Left forelimb (tissue), 1 donor: ENCODE data around the gene CHST12.

ENCODE experiments used
- DNase-seq: peaks from one replicate; pipeline ENCODE4 v3.0.0-alpha.2; 2018; ENCODE audit warnings: low spot score

Gene CHST12

DNA sequence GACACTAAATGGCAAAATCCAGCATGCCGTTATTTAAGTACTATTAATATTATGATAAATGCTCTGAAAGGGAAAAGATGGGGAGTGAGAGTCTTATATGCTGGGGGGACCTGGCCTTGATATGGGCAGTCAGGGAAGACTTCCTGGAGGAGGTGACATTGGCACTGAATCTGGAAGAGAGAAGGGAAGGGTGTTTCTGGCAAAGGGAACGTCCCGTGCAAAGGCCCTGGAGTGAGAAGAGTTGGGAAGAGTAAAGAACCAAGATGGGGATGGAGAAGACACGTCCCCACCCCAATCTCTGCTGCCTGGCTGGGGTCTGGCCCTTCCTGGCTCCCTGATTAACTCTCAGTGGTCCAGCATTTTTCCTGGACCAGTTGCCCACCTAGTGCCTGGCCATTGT lies 77.8 kb downstream of the CHST12 start:
- no peak for DNase-seq

GRCh38 chr7:2482725-2483451 lies 79.5 kb downstream of the CHST12 start:
- no peak for DNase-seq

DNA sequence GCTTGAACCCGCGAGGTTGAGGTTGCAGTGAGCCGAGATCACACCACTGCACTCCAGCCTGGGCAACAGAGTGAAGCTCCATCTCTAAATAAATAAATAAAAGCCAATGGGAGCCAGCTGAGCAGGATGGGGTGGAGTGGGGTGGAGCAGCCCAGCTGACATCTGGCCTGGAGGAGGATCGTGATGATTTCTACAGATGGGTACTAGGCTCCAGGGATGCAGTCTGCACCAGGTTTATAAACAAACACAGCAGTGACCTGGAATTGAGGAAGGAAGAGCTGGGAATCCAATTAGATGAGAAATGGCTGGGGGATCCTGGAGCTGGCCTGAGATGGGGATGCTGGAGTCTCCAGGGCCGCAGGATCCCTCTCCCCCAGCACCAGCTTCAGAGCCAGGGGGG lies 80.1 kb downstream of the CHST12 start:
- no peak for DNase-seq

- DNase-seq = no peak
Measured at GRCh38 chr7:2484868-2485267, 81.5 kb downstream of the CHST12 start.

DNA sequence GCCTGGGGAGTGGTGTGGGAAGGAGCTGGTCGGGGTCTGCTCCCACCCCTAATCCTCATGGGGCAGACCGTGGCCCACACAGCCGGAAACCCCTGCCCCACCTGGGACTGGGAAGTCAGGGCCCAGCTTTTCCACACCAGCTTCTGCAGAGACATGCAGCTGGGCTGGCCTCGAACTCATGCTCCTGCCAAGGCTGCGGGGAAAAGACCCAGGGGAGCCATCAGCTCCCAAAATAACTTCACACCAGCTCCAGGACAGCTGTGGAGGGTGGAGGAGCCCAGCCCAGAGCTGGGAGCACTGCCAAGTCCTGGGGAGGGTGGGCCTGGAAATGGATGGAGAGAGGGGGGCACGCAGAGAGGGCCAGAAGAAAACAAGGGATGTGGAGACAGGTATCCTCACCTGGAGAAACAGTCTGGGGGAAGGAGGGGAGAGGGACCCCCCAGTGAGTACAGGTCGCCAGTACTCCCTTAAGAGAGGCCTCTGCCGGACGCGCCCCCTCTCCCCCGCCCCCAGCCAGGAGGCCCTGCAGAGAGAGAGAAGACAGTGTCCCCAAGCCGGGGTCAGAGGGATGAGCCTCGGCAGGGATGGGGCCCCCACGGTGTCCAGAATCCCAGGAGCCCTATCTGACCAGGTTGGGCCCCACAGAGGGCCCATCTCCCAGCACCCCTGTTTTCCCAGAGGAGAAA lies 84.3 kb downstream of the CHST12 start:
- peak; percentile 91 for DNase-seq

DNA sequence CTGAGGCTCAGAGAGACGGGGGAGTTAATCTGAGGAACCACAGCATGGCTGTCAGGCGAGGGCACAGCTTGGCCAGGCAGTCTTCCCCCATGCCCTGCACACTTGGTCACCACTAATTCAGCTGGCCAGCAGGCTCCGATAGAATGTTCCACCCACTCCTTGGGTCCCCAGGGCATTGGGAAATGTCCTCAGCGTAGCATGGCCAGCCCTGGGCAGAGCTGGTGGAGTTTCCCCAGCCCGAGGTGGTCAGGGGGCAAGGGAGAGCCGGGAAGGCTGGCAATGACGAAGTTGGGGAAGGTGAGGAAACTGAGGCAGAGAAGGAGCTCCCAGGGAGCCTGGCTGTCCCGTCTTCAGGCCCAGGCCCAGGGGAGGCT lies 84.8 kb downstream of the CHST12 start:
- DNase-seq = no peak

DNA sequence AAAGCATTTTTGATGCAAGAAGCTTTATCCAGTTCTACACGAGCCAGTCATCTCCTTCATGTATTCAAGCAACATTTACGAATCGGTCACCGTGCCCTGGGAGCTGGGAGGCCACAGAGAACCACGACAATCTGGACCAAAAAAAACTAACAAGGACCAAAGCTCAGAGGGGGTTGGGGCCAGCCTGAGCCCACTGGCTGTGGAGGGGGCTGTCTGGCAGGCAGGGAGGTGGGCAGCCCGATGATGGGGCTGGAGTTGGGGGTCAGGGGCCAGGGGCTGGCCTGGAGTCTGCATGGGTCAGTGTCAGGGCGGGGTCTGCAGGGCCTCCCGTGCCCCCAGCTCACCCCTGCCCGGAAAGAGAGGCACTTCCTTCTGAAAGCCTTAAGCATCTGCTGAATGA lies 85.3 kb downstream of the CHST12 start:
- DNase-seq = no peak

DNA sequence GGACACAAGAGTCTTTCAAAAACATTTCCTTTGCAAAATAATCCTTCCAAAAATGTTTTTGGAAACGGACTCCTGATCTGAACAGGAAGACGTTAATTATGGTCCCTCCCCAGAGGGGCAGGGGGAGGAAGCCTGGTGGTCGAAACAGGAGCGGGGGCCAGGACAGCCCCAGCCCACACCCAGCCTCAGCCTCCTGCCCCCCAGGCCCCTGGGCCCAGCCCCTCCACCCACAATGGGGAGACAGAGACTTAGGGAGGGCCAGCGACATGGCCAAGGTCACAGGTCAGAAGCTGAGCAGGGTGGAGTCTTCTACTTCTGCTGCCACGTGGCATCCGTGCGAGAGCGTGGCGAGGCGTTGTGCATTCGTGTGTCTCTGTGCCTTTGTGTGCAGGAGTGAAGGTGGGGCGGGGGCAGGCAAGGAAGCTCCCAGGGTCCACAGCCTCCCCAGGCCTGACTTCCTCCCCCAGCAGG lies 86.8 kb downstream of the CHST12 start:
- no peak for DNase-seq

DNA sequence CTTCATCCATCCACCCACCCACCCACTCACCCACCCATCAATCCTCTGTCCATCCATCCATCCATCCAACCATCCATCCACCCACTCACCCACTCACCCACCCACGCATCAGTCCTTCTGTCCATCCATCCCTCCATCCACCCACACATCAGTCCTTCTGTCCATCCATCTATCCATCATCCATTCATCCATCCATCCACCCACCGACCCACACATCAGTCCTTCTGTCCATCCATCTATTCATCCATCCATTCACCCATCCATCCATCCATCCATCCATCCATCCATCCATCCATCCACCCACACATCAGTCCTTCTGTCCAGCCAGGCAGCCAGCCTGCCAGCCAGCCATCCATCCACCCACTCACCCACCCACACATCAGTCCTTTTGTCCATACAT lies 88.6 kb downstream of the CHST12 start:
- DNase-seq = no peak

DNA sequence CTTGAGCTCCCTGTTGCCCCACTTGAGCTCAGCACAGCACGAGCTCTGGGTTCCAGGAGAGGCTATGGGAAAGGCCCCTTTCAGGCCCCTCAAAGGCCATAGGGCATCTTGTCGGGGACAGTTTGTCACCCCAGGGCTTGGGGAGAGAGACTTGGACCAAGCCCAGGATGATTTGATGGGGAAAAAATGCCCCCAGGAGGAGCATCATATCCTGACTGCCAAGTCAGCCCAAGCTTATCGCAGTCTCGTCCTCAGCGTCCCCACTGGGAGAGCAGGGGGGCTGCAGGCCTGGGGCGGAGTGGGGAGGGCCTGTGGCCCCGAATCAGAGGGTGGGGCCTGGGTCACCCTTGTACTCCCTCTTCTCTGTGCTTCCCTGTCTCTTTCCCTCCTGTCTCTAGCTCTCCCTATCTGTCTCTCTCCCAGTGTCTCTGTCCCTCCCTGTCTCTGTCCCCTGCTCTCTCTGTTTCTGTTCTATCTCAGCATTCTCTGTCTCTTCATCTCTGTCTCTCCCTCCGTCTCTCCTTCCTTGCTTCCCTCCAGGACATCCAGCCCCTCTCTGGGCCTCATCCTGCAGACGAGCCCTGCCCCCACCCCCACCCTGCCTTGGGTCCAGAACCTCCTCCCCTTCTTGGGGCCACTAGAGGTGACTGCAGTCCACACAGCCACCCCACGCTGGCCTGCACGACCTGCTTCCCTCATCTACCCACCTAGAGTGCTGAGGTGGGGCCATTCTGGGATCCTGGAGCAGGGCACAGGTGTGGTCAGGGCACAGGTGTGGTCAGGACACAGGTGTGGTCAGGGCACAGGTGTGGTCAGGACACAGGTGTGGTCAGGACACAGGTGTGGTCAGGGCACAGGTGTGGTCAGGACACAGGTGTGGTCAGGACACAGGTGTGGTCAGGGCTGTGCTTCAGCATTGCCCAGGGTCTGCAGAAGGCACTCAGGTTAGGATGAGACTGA lies 90.1 kb downstream of the CHST12 start:
- DNase-seq = no peak

- no peak for DNase-seq
Measured at GRCh38 chr7:2494191-2495130, 91.0 kb downstream of the CHST12 start.

DNA sequence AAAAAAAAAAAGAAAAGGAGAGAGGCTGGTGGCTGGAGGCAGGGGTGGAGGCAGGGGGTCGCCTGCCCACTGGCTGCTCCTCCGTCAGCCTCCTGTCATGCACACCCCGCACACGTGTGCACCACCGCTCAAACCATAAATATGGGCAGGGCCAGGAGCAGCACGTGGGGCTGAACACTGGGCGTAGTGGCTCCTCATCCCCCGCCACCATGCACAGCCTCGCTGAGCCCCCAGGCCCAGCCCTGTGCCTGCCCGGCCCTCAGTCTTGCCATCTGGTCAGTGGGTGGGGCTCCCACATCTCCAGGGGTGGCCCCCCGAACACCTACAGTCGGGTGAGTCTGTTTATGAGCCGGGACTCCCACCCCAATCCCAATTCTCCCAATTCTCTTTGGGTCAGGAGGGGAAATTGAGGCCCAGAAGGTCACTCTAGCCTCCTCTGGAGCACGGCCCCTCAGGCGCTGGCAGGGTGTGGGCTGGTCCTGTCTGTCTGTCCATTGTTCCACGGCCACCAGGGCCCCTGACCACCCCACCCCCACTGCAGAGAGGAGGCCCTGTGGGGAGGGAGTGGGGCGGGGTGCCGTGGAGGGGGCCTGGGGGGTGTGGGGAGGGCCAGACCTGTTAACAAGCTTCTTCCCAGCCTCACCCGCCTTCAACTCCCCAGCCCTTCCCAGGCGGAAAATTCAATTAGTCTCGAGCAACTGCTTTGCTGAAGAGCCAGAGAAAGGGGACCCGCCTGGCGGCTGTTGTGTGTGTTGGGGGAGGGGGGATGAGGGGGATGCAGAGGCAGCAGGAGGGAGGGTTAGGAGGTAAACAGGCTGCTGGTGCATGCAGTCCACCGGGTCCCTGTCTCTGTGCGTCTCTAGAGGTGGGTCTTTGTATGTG lies 92.2 kb downstream of the CHST12 start:
- no peak for DNase-seq

- no peak for DNase-seq
Measured at GRCh38 chr7:2496375-2496774, 93.0 kb downstream of the CHST12 start.

DNA sequence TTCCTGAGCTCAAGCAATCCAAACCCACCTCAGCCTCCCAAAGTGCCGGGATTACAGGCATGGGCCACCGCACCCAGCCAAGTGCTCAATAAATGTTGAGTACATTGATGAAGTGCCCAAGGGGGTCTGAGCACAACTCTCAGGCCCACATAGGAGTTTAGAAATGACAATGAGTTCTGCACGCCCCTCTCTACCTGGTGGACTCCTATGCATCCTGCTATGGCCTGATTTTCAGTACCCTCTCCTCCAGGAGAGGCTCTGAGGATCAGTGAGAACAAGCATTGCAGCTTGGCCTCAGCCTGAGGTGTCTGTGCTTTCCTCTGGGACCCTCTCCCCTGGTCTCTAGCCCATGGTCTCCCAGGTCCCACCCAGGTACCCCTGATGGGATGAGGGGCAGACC lies 93.7 kb downstream of the CHST12 start:
- DNase-seq = no peak

DNA sequence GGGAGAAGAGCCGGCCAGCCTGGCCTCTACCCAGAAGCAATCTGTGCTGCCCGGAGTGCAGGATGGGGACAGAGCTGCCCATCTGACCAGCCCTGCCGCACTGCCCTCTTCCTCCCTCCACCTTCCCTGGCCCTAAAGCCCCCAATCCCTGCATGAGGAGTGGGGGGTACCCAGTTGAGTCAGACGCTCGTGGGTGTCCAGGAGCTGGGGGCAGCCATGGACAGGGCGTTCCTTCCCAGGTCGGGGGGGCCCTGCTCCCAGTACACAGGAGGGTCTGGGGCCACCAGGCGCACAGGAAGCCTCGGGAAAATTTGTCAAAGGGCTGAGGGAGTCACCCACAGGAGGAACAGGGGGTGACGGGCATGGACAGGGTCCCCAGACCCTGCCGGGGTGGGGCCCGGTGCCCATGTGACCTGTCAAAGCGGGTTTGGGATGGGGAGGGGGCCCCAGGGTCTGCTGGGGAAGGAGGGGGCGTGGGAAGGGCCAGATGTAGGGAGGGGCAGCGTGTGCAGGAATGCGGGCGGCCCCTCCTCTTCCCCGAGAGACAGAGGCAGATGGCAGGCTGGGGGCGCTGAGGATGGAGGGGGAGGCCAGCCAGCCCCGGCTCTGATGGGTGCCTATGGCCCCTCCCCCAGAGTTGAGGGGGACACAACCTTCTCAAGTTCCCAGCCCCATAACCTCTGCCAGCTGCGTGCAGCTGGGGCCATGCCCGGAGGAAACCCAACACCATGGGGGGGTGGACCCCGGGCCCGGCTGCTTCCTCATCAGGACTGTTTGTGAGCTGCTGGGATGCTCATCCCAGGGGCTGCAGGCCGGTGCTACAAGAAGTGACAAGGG lies 94.3 kb downstream of the CHST12 start:
- peak; percentile 86 for DNase-seq
